K562 (cell line): ENCODE measurements around the gene ANKRD11. TPM values are rescaled to one million over a fixed set of nuclear protein-coding genes. Genes with fewer than 3 reads are reported as not detected.
A peak's percentile ranks its signal among the peaks of the same experiment; 100 is the strongest.

Experiments
- ATAC-seq: fragments of 200-7000 bp; cut with Tn5 transposase; 3 replicates; pipeline ENCODE4 v1.9.1; 2020; ENCODE audit warnings: moderate library complexity
- BruUV-seq: library from RNA; stranded (reverse); fragments of 400-500 nt; replicated peaks from 2 replicates; lab custom pipeline; 2021; lab: Mats Ljungman, UMichigan
- CTCF ChIA-PET: fragments of 300-600 bp; formaldehyde crosslinking; extraction: SDS; loops from one replicate; lab custom pipeline; 2021; ENCODE audit warnings: low intra/inter-chr PET ratio; lab: Yijun Ruan, JAX
- POLR2A ChIA-PET: fragments of 300-600, 350-650 bp; sonication (Branson Sonifier 250); formaldehyde crosslinking; extraction: SDS; loops from one replicate; lab custom pipeline; 2021; ENCODE audit warnings: antibody characterized with exemption, inconsistent platforms; lab: Yijun Ruan, JAX
- DNase-seq, 4 experiments: peaks; one replicate each; pipeline versions ENCODE4 v3.0.0 to v3.0.0-alpha.2; 2011 to 2018; ENCODE audit warnings: low spot score in 3 of 4, mixed read lengths in 3 of 4; ENCODE audit errors: extremely low read depth in 1 of 4
- FAIRE-seq: peaks from 2 replicates; lab custom pipeline; 2011; peaks lifted over from hg19 to GRCh38; lab: Jason Lieb, UNC
- H2AFZ ChIP-seq: 2 replicates; pipeline ENCODE4 v1.6.0; 2011; ENCODE audit warnings: low read depth, low read length, control low read depth, inconsistent platforms
- H3K27ac ChIP-seq: fragments of 200-600 bp; 3 replicates; pipeline ENCODE4 v1.8.0; 2011; ENCODE audit warnings: low read depth, mild to moderate bottlenecking, control low read depth, inconsistent platforms, low read length, moderate library complexity, mixed read lengths; ENCODE audit errors: extremely low read depth
- H3K27me3 ChIP-seq, 2 experiments: fragments of 300-600 bp in 1 of 2; 2 replicates in 1 of 2; 3 replicates in 1 of 2; pipeline versions ENCODE4 v1.6.0 to v1.8.0; 2011; ENCODE audit warnings: inconsistent platforms in 2 of 2, low read length in 2 of 2, mild to moderate bottlenecking in 1 of 2, mixed read lengths in 1 of 2, moderate library complexity in 1 of 2; ENCODE audit not compliant: control insufficient read depth in 2 of 2, insufficient read depth in 2 of 2
- H3K36me3 ChIP-seq: fragments of 300-600 bp; 3 replicates; pipeline ENCODE4 v1.8.0; 2011; ENCODE audit warnings: mild to moderate bottlenecking, low read length, inconsistent platforms; ENCODE audit not compliant: control insufficient read depth, insufficient read depth
- H3K4me1 ChIP-seq, 2 experiments: fragments of 200-600 bp in 1 of 2; replicated peaks in 1 of 2; 2 replicates in 1 of 2; 3 replicates in 1 of 2; pipeline versions ENCODE4 v1.5.1 to v1.8.0; 2011; ENCODE audit warnings: inconsistent platforms in 2 of 2, low read length in 2 of 2, mild to moderate bottlenecking in 1 of 2, mixed read lengths in 1 of 2, moderate library complexity in 1 of 2; ENCODE audit not compliant: control insufficient read depth in 2 of 2, insufficient read depth in 2 of 2
- H3K4me2 ChIP-seq: 2 replicates; pipeline ENCODE4 v1.6.1; 2011; ENCODE audit warnings: low read length, control low read depth, inconsistent platforms, mixed read lengths; ENCODE audit not compliant: insufficient read depth
- H3K4me3 ChIP-seq: fragments of 200-600 bp; sonication (generic), shearing (Covaris generic); 2 replicates; pipeline ENCODE4 v1.5.1; 2016; ENCODE audit warnings: control low read depth, inconsistent platforms
- H3K79me2 ChIP-seq: fragments of 200-600 bp; 3 replicates; pipeline ENCODE4 v1.8.0; 2011; ENCODE audit warnings: low read length, inconsistent platforms; ENCODE audit not compliant: control insufficient read depth, insufficient read depth
- H3K9ac ChIP-seq, 2 experiments: 2 replicates each; pipeline versions ENCODE4 v1.6.0 to v1.6.1; 2011; ENCODE audit warnings: low read depth in 2 of 2, low read length in 2 of 2, control low read depth in 1 of 2, inconsistent platforms in 1 of 2, mild to moderate bottlenecking in 1 of 2, mixed read lengths in 1 of 2; ENCODE audit not compliant: insufficient read depth in 1 of 2
- H3K9me1 ChIP-seq: one replicate; pipeline ENCODE4 v1.6.0; 2011; ENCODE audit warnings: inconsistent platforms, mild to moderate bottlenecking, low read length, moderate library complexity; ENCODE audit not compliant: control insufficient read depth, insufficient read depth
- H3K9me3 ChIP-seq: replicated peaks from 2 replicates; pipeline ENCODE4 v1.5.1; 2011; ENCODE audit warnings: low read depth, low read length, inconsistent platforms; ENCODE audit not compliant: control insufficient read depth, insufficient read depth
- H4K20me1 ChIP-seq: replicated peaks from 2 replicates; pipeline ENCODE4 v1.6.1; 2011; ENCODE audit warnings: low read length, inconsistent platforms, mixed read lengths; ENCODE audit not compliant: control insufficient read depth, insufficient read depth
- ARID4B ChIP-seq: sonication (generic); formaldehyde crosslinking; IDR thresholded peaks from 2 replicates; pipeline ENCODE4 v1.8.0; 2022; ENCODE audit warnings: mild to moderate bottlenecking, missing genetic modification reagents
- CXXC5 ChIP-seq: fragments of 250-450 bp; sonication (Bioruptor Pico); IDR thresholded peaks from 2 replicates; pipeline ENCODE4 v1.8.0; 2022; ENCODE audit warnings: inconsistent platforms, mild to moderate bottlenecking, moderate library complexity
- GATAD2B ChIP-seq: fragments of 450-650 bp; IDR thresholded peaks from 2 replicates; pipeline ENCODE4 v1.6.1; 2017; ENCODE audit warnings: mild to moderate bottlenecking, borderline replicate concordance
- HES1 ChIP-seq: fragments of 450-650 bp; IDR thresholded peaks from 2 replicates; pipeline ENCODE4 v1.6.1; 2016; ENCODE audit warnings: low read depth, mild to moderate bottlenecking, moderate library complexity
- HEY1 ChIP-seq: fragments of 250-450 bp; sonication (Bioruptor Pico); IDR thresholded peaks from 2 replicates; pipeline ENCODE4 v1.5.0; 2020; ENCODE audit warnings: mild to moderate bottlenecking, moderate library complexity, borderline replicate concordance
- POLR2G ChIP-seq: fragments of 200-400 bp; formaldehyde crosslinking; IDR thresholded peaks from 2 replicates; pipeline ENCODE4 v1.6.1; 2017; ENCODE audit warnings: low read depth, mild to moderate bottlenecking, antibody characterized with exemption, low read length, moderate library complexity
- RBM22 ChIP-seq: fragments of 200-400 bp; formaldehyde crosslinking; IDR thresholded peaks from 2 replicates; pipeline ENCODE4 v1.6.1; 2018; ENCODE audit warnings: low read length, low read depth; ENCODE audit not compliant: poor library complexity, severe bottlenecking
- THAP7 ChIP-seq: fragments of 250-450 bp; sonication (Bioruptor Pico); IDR thresholded peaks from 2 replicates; pipeline ENCODE4 v1.5.0; 2021
- ZNF263 ChIP-seq: sonication (generic); formaldehyde crosslinking; IDR thresholded peaks from 2 replicates; pipeline ENCODE4 v1.8.0; 2022; ENCODE audit warnings: mild to moderate bottlenecking, missing genetic modification reagents, borderline replicate concordance
- WGBS: fragments of 100-300 bp; shearing (Covaris generic); methylation state at CpG from one replicate; pipeline ENCODE4 v1.1.6; 2016; ENCODE audit warnings: low coverage, mixed read lengths; ENCODE audit not compliant: insufficient coverage; ENCODE audit errors: missing lambda C conversion rate; 5-methylcytosine and 5-hydroxymethylcytosine counted together
- in situ Hi-C: fragments of 300-500 bp; cut with MboI; formaldehyde crosslinking; loops from 4 replicates; pipeline ENCODE4 v1.15.0; 2018; ENCODE audit warnings: inconsistent platforms, mixed read lengths
- intact Hi-C: fragments of 100-400 bp; cut with micrococcal nuclease; formaldehyde crosslinking; loops from 2 replicates; pipeline ENCODE4 v1.14.2; 2022
- polyA plus RNA-seq, 8 experiments: library from polyadenylated mRNA; depleted of rRNA in 4 of 8; stranded (reverse) in 5 of 8; unstranded in 3 of 8; fragments of >200 nt; fragmentation: Nextera tagmentation in 2 of 8; fragmentation: Illumina TruSeq in 1 of 8; extraction: Ambion mirVana in 2 of 8; extraction: Trizol in 1 of 8; gene quantifications; 2 replicates each; pipeline versions ENCODE4 v1.2.1 to v1.2.3, GENCODE V29; 2011 to 2014; ENCODE audit warnings: inconsistent platforms in 1 of 8, missing spikeins in 1 of 8
- total RNA-seq, 7 experiments: library from RNA; depleted of rRNA in 6 of 7; stranded (reverse); fragments of >200 nt in 6 of 7; fragmentation: Illumina TruSeq in 2 of 7; extraction: Trizol in 2 of 7; gene quantifications; 2 replicates each; pipeline versions ENCODE4 v1.2.1 to v1.2.3, GENCODE V29; 2011 to 2021; ENCODE audit warnings: low replicate concordance in 1 of 7

The ANKRD11 gene
- total and polyA plus RNA-seq, 9 of the 15 experiments (the other 6 are each of a cell fraction or from before 2014, with no cell fraction given) = 4.7 to 126 (median 31.7) TPM

- Histone ChIP-seq H3K4me1 (peaks cover 72 to 85% of the 10 kb centered on the region in 2 experiments), H3K27me3 (no peaks in the 10 kb centered on the region), H3K9me3 (no peaks in the 10 kb centered on the region; the same call in 1 of the 2 replicates), H3K4me2 (0 out of 2 replicates have a peak overlapping the region, but pooled peaks have one; percentile 20), H3K27ac (peak overlapping the region; percentile 97), H4K20me1 (peaks cover 51% of the 10 kb centered on the region), H3K79me2 (peaks cover 97% of the 10 kb centered on the region), H3K4me3 (no peak overlapping the region), H3K9me1 (peaks cover 15% of the 10 kb centered on the region), H3K9ac (peak overlapping the region in 1 of 2 experiments; percentile 49; a peak in 1 of 4 replicates), H3K36me3 (peaks cover 40% of the 10 kb centered on the region; the same call in 2 of the 3 replicates), H2AFZ (no peak overlapping the region)
- no peak for FAIRE-seq
- DNase-seq = no peak
- no peak for ATAC-seq
- no TSS peak for BruUV-seq
- 92% methylated on average over 30 of the region's 32 CpGs for WGBS
- ChIA-PET CTCF (no interaction called here), POLR2A (no interaction called here)
- in situ Hi-C loops = no loop called here
- intact Hi-C loops = no loop called here
- TF ChIP-seq HES1 = no peak
- peak; percentile 56; the same call in 1 of the 2 replicates for TF ChIP-seq POLR2G
- no peak for TF ChIP-seq CXXC5 (CRISPR knock-in tag)
- TF ChIP-seq ARID4B (CRISPR knock-in tag) = no peak
- TF ChIP-seq GATAD2B = no peak
- TF ChIP-seq RBM22 = peak; percentile 79
- TF ChIP-seq ZNF263 (CRISPR knock-in tag) = no peak
- TF ChIP-seq HEY1 = no peak
- TF ChIP-seq THAP7 = no peak
Measured at GRCh38 chr16:89324056-89325010, 166.0 kb downstream of the ANKRD11 start.
